Transverse colon (tissue), 4 donors: ENCODE results near the gene POU3F3.

Experiments used
- CTCF ChIP-seq, 5 experiments: fragments of 200-600 bp in 3 of 5; fragments of 450-650 bp in 2 of 5; sonication (generic) in 3 of 5; IDR thresholded peaks; 1 replicate in 2 of 5; 2 replicates in 3 of 5; pipeline ENCODE4 v1.5.1; 2016 to 2017; ENCODE audit warnings: antibody characterized with exemption in 5 of 5, inconsistent platforms in 3 of 5, mild to moderate bottlenecking in 2 of 5, moderate library complexity in 1 of 5
- EP300 ChIP-seq: sonication (generic); formaldehyde crosslinking; IDR thresholded peaks from one replicate; pipeline ENCODE4 v1.6.1; 2017; ENCODE audit warnings: antibody characterized with exemption, low read depth
- POLR2A ChIP-seq: fragments of 450-650 bp; IDR thresholded peaks from one replicate; pipeline ENCODE4 v1.6.1; 2016; ENCODE audit warnings: antibody characterized with exemption, mild to moderate bottlenecking, moderate library complexity
- POLR2AphosphoS5 ChIP-seq, 3 donors: sonication (generic); formaldehyde crosslinking; IDR thresholded peaks; one replicate each; pipeline ENCODE4 v1.6.1; 2016; ENCODE audit warnings: antibody characterized with exemption in 3 of 3

DNA sequence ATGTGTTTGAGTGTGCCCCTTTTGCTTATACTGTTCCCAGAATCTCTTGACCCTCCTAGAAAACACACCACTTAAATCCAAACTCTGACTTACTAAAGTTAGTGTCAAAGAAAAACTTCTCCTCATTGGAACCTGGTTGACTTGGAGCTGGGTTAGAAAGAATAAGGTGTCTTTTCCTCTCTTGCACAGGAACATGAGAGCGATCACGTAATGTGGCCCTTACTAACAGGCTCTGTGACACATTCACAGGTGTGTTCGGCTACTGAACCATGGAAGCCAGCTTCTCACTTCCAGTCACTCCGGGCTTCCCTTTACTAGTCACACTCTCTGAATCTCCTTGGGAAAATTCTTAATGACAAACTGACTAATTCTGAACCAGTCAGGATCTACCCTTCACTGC lies 5.4 kb upstream of the POU3F3 start:
- no peak for TF ChIP-seq POLR2A
- TF ChIP-seq CTCF (IDR thresholded peaks at IDR 0.05) = no peak
- TF ChIP-seq EP300 = no peak
- TF ChIP-seq POLR2AphosphoS5 (IDR thresholded peaks at IDR 0.05) = no peak
